Measurements from ENCODE around the gene C2CD2L. TPM values are rescaled to one million over a fixed set of nuclear protein-coding genes. Genes with fewer than 3 reads are reported as not detected.

C2CD2L gene
- total and polyA plus RNA-seq, 4 donors, result 2.5 to 6.3 (median 4.8) TPM

DNA sequence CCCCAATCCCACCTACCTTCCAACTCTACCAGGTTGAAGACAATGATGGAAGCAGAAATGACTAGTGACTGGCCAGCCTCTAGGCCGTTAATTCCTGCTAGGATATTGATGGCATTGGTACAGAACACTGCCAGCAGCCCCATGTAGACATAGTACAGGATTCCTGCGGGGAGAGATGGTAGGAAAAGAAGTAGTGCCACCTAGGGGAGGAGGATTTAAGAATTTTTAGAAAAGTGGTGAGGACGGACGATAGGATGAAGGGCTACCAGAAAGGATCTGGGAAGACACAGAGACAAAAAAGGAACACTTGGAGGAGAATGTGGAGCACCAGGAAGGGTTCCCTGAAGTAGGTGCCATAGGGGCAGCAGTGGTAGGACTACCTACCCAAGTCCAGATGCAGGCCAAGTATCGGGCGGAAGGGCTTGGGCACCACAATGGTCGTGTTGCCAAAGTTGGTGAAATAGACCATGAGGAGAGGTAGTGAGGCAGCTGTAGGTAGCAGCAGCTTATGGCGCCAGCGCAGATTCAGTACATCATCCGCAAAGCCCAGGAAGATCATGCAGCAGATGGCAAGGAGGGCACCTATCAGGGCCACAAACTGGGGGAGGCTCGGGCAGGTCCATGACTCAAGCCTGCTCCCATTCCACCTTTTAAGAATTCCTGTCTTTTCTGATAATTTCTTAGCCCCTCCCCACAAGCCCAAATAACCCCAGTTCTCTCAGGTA is 6.7 kb upstream of the C2CD2L start:
- 53% methylated on average over 11 of the region's 11 CpGs for WGBS
- peak overlapping the region; percentile 81 to 98 (median 94) for H3K4me3 ChIP-seq (ENCODE audit: low read depth in 1 of 3, low read length in 3 of 3)
- H3K27me3 ChIP-seq (ENCODE audit: control insufficient read depth in 4 of 4, insufficient read depth in 4 of 4, low read length in 3 of 4), result no peaks in the 10 kb centered on the region
- no peak for DNase-seq (ENCODE audit: low spot score)
- peaks cover 4 to 18% (median 12%) of the 10 kb centered on the region in 4 donors for H3K36me3 ChIP-seq (ENCODE audit: control insufficient read depth in 4 of 4, insufficient read depth in 3 of 4, low read depth in 1 of 4, low read length in 3 of 4)
- H3K4me1 ChIP-seq (ENCODE audit: control insufficient read depth in 4 of 4, insufficient read depth in 4 of 4, low read length in 3 of 4), result peaks cover 0 to 31% (median 25%) of the 10 kb centered on the region in 4 donors
- peak; percentile 67 to 73 for TF ChIP-seq RAD21 (IDR thresholded peaks at IDR 0.05)
- TF ChIP-seq, protein P1, sequence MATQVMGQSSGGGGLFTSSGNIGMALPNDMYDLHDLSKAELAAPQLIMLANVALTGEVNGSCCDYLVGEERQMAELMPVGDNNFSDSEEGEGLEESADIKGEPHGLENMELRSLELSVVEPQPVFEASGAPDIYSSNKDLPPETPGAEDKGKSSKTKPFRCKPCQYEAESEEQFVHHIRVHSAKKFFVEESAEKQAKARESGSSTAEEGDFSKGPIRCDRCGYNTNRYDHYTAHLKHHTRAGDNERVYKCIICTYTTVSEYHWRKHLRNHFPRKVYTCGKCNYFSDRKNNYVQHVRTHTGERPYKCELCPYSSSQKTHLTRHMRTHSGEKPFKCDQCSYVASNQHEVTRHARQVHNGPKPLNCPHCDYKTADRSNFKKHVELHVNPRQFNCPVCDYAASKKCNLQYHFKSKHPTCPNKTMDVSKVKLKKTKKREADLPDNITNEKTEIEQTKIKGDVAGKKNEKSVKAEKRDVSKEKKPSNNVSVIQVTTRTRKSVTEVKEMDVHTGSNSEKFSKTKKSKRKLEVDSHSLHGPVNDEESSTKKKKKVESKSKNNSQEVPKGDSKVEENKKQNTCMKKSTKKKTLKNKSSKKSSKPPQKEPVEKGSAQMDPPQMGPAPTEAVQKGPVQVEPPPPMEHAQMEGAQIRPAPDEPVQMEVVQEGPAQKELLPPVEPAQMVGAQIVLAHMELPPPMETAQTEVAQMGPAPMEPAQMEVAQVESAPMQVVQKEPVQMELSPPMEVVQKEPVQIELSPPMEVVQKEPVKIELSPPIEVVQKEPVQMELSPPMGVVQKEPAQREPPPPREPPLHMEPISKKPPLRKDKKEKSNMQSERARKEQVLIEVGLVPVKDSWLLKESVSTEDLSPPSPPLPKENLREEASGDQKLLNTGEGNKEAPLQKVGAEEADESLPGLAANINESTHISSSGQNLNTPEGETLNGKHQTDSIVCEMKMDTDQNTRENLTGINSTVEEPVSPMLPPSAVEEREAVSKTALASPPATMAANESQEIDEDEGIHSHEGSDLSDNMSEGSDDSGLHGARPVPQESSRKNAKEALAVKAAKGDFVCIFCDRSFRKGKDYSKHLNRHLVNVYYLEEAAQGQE (IDR thresholded peaks at IDR 0.05), result no peak
- TF ChIP-seq CTCF (IDR thresholded peaks at IDR 0.05; ENCODE audit: low read depth, low read length, missing input control), result peak; percentile 30
- no peak for TF ChIP-seq EGR1 (IDR thresholded peaks at IDR 0.05; ENCODE audit: low read depth in 2 of 2)
- peak; percentile 55 for TF ChIP-seq YY1 (IDR thresholded peaks at IDR 0.05)
- TF ChIP-seq, protein P2, sequence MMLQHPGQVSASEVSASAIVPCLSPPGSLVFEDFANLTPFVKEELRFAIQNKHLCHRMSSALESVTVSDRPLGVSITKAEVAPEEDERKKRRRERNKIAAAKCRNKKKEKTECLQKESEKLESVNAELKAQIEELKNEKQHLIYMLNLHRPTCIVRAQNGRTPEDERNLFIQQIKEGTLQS (IDR thresholded peaks at IDR 0.05), result no peak
- TF ChIP-seq GABPA (IDR thresholded peaks at IDR 0.05 in 1 of 2, conservative IDR thresholded peaks at IDR 0.05 in 1 of 2), result no peak
- TF ChIP-seq HNF4A (conservative IDR thresholded peaks at IDR 0.05), result peak in 1 of 2 donors; percentile 23
- no peak for TF ChIP-seq ZBTB33 (IDR thresholded peaks at IDR 0.05)
- peak; percentile 38 for TF ChIP-seq FOXA2 (IDR thresholded peaks at IDR 0.05)
- peak; percentile 30 for TF ChIP-seq SP1 (IDR thresholded peaks at IDR 0.05)
- TF ChIP-seq NR2F2 (IDR thresholded peaks at IDR 0.05), result no peak
- H3K9me3 ChIP-seq (ENCODE audit: control insufficient read depth in 4 of 4, low read length in 3 of 4), result no peaks in the 10 kb centered on the region
- no peak overlapping the region for H3K9ac ChIP-seq (ENCODE audit: low read depth in 1 of 2, low read length in 2 of 2)
- H3K27ac ChIP-seq (ENCODE audit: low read depth in 1 of 2, low read length in 2 of 2), result no peak overlapping the region

All from liver (tissue), 9 donors.